ENCODE results near the gene CARM1. TPM values are rescaled to one million over a fixed set of nuclear protein-coding genes. Genes with fewer than 3 reads are reported as not detected.

The CARM1 gene
- total RNA-seq, 1 experiment from 2014 or later, result 56.2 TPM

DNA sequence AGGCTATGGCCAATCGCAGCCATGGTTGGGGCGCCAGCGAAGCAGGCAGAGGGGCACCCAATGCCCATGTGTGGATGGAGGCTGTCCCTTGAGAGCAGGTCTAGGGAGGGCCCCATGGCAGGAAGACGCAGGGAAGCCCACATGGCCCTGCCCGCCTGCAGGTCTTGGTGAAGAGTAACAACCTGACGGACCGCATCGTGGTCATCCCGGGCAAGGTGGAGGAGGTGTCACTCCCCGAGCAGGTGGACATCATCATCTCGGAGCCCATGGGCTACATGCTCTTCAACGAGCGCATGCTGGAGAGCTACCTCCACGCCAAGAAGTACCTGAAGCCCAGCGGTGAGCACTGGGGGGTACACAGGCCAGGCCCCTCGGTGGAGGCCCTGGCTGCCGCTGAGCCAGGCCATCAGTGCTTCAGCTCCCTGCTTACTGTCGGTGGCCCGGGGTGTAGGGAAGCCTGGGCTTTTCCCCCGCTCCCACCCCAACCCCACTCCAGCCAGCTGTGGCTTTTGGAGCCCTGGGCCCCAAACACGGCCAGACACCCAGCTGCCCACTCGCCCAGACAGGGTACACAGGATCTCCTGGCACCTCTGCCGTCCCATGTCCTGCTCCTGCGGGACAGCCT, 42.5 kb downstream of the CARM1 start:
- no peaks in the 10 kb centered on the region for H3F3A ChIP-seq (ENCODE audit: low read length, unreplicated experiment)
- no peak overlapping the region for H2AFZ ChIP-seq (ENCODE audit: low read length)
- H3K9me3 ChIP-seq (ENCODE audit: low read length), result no peaks in the 10 kb centered on the region
- ChIA-PET CTCF (no interaction called here), POLR2A (ENCODE audit: unreplicated experiment) (no interaction called here)
- H3K4me3 ChIP-seq (ENCODE audit: low read length), result no peak overlapping the region
- BruUV-seq (replicated peaks), result no TSS peak
- H4K20me1 ChIP-seq (ENCODE audit: low read length), result no peaks in the 10 kb centered on the region
- DNase-seq (no peak), ATAC-seq (no peak)
- H3K4me1 ChIP-seq (ENCODE audit: insufficient read depth, low read length), result peaks cover 15% of the 10 kb centered on the region
- no peaks in the 10 kb centered on the region for H3K9me2 ChIP-seq (replicated peaks; ENCODE audit: low read length)
- H3K4me2 ChIP-seq (ENCODE audit: low read length), result no peak overlapping the region
- TF ChIP-seq EZH2 (IDR thresholded peaks at IDR 0.05; ENCODE audit: low read length, unreplicated experiment) (no peak), EZH2phosphoT487 (IDR thresholded peaks at IDR 0.05; ENCODE audit: borderline replicate concordance, low read length) (no peak)
- TF ChIP-seq, protein P1, sequence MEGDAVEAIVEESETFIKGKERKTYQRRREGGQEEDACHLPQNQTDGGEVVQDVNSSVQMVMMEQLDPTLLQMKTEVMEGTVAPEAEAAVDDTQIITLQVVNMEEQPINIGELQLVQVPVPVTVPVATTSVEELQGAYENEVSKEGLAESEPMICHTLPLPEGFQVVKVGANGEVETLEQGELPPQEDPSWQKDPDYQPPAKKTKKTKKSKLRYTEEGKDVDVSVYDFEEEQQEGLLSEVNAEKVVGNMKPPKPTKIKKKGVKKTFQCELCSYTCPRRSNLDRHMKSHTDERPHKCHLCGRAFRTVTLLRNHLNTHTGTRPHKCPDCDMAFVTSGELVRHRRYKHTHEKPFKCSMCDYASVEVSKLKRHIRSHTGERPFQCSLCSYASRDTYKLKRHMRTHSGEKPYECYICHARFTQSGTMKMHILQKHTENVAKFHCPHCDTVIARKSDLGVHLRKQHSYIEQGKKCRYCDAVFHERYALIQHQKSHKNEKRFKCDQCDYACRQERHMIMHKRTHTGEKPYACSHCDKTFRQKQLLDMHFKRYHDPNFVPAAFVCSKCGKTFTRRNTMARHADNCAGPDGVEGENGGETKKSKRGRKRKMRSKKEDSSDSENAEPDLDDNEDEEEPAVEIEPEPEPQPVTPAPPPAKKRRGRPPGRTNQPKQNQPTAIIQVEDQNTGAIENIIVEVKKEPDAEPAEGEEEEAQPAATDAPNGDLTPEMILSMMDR (conservative IDR thresholded peaks at IDR 0.05; ENCODE audit: low read depth, low read length), result no peak
- no peaks in the 10 kb centered on the region for H3K27me3 ChIP-seq (ENCODE audit: low read length)
- peaks cover 15% of the 10 kb centered on the region for H3K36me3 ChIP-seq (ENCODE audit: low read depth, low read length)
- intact Hi-C loops (cut with micrococcal nuclease), result no loop called here
- no peaks in the 10 kb centered on the region for H3K79me2 ChIP-seq (ENCODE audit: low read length)
- no peak overlapping the region for H3K27ac ChIP-seq (ENCODE audit: low read length)
- no peak overlapping the region for H3K9ac ChIP-seq (ENCODE audit: low read length)

DNA sequence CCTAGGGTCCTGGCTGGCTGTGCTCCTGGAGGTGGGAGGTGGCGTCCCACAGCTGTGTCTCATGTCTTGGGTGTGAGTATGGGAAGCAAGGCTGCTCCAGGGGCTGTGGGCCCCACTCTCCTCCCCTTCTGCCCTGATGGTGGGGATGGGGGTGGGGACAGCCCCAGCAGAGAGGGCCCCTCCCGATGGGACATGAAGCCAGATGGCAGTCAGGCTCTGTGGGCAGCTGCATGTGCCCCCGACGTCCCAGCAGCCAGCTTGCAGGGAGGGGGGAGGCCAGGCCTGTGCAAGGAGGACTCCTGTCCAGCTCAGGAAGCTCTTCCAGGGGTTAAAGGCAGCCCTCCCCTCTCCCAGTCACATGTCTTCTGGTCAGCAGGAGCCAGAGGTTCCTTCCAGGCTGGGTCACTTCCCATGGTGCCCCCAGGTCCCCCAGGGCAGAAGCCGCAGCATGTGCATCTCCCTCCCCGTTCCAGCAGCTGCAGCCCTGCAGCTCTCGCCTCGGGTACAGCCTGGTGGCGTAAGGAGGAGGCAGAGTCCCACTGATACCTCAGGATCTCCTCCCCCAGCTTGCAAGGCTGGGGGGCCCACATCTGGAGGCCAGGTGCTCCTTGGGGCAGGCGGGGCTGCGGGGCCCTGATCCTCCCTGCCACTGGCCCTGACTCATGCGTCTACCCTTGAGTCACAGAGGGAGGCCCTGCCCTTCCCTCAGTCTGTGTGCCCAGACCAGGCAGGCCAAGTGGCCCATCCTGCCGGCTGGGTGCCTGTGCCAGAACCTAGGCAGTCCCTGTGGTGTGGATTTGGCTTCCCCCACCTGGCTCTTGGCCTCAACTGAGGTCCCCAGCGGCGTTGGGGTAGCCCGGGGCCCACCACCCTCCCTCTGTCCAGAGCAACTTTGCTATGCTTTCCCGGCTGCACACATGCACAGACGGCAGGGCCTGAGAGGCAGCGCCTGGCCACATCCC, 44.1 kb downstream of the CARM1 start:
- Histone ChIP-seq H4K20me1 (ENCODE audit: low read length) (no peaks in the 10 kb centered on the region), H3K9me3 (ENCODE audit: low read length) (no peaks in the 10 kb centered on the region), H3K4me1 (ENCODE audit: insufficient read depth, low read length) (peaks cover 15% of the 10 kb centered on the region), H3K4me3 (ENCODE audit: low read length) (no peak overlapping the region), H3K79me2 (ENCODE audit: low read length) (no peaks in the 10 kb centered on the region), H3K9ac (ENCODE audit: low read length) (no peak overlapping the region), H3F3A (ENCODE audit: low read length, unreplicated experiment) (no peaks in the 10 kb centered on the region), H3K27me3 (ENCODE audit: low read length) (no peaks in the 10 kb centered on the region), H2AFZ (ENCODE audit: low read length) (no peak overlapping the region), H3K27ac (ENCODE audit: low read length) (peak overlapping the region; percentile 47), H3K4me2 (ENCODE audit: low read length) (peak overlapping the region; percentile 41), H3K9me2 (replicated peaks; ENCODE audit: low read length) (no peaks in the 10 kb centered on the region), H3K36me3 (ENCODE audit: low read depth, low read length) (peaks cover 19% of the 10 kb centered on the region)
- POLR2A ChIA-PET (ENCODE audit: unreplicated experiment), result interaction anchor here (0.5 kb wide), 1 partner anchor 26 kb away, joined by 3 read pairs; no protein-coding TSS in a partner anchor
- peak; percentile 98 for ATAC-seq
- CTCF ChIA-PET, result interaction anchor here (0.6 to 1.8 kb wide), 4 partner anchors 26 to 57 kb away, joined by 3 to 12 read pairs (median 7); partner anchors contain the start of gene CARM1
- BruUV-seq (replicated peaks), result no TSS peak
- intact Hi-C loops (cut with micrococcal nuclease), result loop anchor here (5.0 kb wide), 1 partner anchor 43 kb away; the partner anchor contains the start of gene CARM1
- DNase-seq, result peak; percentile 88
- TF ChIP-seq EZH2 (IDR thresholded peaks at IDR 0.05; ENCODE audit: low read length, unreplicated experiment) (no peak), EZH2phosphoT487 (IDR thresholded peaks at IDR 0.05; ENCODE audit: borderline replicate concordance, low read length) (no peak)
- TF ChIP-seq, protein P1 (conservative IDR thresholded peaks at IDR 0.05; ENCODE audit: low read depth, low read length), result no peak
